Fibroblast of skin of abdomen (primary cell): Measurements from ENCODE around the gene VDR. TPM values are rescaled to one million over a fixed set of nuclear protein-coding genes. Genes with fewer than 3 reads are reported as not detected.

Experiments
- DNase-seq: peaks from one replicate; pipeline ENCODE4 v3.0.0-alpha.2; 2013
- polyA plus RNA-seq, 2 experiments: library from polyadenylated mRNA; unstranded; fragments of 120-200 nt; gene quantifications; one replicate each; pipeline ENCODE4 v1.2.1, GENCODE V29; 2013; ENCODE audit not compliant: insufficient read length in 2 of 2

VDR gene
- 22.4 TPM for polyA plus RNA-seq (2013, experiment 1 of 2; ENCODE audit: insufficient read length)
- polyA plus RNA-seq (2013, experiment 2 of 2; ENCODE audit: insufficient read length) = 21.6 TPM

DNA sequence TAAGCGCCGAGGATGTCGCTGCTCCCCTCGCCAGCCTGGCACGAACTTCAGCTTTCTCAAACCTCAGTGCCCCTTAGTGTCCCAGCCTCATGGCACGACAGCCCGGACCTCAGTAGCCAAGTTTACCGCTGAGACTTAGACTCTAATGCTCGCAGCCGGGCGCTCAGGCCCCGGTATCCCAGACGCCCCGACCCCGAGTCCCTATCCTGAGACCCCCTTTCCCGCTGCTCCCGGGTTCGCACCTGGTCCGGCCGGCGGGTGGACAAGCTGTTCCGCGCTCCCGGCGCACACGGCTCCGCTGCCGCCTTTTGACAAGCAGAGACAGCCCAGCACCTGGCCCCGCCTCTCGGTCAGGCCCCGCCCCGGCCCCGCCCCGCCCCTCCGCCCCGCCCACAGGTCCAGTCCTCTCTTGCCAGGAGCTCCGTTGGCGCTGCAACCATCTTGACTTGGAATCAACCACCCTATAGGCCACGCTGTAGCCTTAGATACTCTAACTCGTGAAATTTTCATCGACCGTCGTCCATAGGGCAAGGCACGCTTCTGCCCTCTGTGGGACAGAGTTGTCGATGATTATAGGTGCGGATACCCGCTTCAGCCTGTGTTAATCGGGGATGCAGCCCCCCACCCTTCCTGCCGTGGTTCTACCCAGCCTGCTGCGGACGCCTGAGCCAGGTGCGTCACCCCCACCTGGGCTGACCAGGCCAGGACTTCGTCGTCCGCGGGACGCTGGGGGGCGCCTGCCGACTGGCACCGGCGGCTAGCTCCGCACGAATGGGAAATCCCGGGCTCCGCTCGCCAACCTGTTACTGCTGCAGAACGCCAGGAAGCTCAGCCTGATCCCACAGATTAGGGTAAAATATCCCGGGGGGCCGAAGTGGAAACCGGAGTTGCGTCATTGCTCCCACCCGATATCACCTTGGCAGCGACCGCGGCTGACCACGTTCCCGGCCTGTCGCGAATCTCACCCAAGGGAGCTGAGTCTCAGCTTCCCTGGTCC, at the start of gene VDR:
Gene VDR (minus strand): TSS at position 282 of the 997 bp plus-strand sequence. CDS start 25,881 bp downstream, outside the sequence.
- peak; percentile 74 for DNase-seq

DNA sequence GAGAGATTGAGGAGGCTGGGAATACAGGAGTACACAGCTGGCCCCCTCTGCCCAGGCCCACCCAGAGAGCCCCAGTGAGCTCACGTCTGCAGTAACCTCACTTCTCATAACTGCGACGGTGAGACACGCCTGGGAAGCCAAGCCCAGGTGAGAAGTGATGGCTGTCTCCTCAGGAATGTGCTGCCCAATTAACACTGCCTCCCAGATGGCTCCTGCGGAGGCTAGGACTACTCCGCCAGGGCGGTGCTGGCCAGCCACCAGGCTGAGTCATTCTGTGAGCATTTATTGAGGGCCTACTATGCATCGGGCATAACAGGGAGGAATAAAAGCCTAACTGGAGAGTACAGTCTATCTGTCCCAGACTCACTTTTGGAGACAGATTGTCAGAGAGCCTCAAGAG, 49.3 kb upstream of the VDR start:
- DNase-seq = no peak

DNA sequence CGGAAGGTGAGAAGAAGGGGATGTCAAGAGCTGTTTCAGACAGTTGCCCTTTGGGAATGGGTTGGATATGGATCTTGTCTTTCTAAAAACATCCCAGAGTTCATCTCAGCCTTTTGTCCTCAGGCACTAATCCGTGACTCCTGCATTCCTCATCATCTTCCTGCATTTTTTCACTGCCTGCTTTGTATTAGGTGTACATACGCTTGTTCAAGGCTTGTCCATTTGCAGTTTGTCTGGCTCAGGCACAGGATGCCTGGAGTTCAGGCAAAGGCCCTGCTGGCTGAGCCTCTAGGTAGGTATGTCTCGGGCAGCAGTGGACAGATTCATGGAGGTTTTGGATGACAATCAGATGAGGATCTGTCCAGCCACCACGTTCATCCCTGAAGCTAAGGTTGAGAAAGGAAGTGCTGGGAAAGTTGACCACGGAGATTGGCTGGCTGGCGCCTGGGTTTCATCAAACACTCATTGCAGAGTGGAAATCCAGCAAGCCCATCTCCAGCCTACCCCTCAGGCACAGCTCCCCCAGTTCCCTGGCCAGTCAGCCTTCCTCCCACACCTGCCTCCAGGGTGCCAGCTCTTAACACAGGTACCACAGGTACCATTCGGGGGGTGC, 46.2 kb upstream of the VDR start:
- no peak for DNase-seq

DNA sequence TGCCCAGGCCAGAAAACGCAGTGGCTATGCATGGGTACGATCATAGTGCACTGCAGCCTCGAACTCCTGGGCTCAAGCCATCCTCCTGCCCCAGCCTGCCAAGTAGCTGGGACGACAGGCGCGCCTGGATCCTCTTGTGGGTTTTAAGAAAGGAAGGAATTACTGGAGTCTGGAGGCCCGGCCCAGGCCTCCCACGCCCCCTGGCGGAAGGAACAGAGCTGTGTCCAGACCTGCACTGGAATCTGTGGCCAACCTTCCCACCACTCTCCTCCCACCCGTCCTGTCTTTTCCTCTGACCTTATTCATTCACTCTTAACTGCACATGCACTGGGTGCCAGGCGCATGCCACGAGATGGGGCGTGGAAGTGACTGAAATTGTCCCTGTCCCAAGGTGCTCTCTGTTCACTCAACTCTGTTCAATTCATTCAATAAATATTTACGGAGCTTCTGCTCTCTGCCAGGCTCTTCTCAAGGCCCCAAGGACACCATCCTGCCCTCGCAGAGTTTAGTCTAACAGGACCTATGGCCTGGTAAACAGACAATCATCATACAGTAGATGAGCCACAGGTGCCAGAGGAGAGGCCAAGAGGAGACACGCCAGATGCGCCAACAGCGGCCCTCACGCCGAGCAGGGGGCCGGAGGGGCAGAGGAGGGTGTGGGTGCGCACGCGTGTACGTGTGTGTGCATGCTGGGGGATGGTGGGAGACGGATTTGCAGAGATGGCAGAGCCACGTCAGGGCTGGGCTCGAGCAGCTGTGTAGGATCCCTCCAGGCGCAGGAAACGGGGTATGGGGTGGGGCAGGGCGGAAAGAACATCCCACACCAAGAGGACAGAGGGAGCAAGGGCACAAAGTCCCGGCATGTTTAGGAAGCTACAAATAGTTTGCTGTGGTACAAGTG, 44.9 kb upstream of the VDR start:
- DNase-seq = peak; percentile 79

DNA sequence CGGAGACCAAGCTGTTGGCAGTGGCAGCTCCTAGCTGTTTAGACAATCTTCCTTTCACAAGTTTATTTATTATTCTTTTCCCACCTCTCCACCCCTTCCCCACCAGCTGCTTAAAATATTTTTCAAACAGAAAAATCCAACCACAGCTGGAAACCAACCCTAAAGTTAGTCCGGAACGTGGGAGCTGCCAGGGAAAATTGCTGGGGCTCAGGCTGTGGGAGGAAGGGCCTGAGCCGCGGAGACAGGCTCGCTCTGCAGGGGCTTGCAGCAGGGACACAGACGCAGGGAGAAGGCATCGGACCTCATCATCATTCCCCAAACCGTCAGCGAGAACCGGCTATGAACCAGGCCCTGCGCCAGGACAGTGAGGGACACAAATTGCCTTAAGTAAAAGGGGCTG, 42.5 kb upstream of the VDR start:
- no peak for DNase-seq

DNA sequence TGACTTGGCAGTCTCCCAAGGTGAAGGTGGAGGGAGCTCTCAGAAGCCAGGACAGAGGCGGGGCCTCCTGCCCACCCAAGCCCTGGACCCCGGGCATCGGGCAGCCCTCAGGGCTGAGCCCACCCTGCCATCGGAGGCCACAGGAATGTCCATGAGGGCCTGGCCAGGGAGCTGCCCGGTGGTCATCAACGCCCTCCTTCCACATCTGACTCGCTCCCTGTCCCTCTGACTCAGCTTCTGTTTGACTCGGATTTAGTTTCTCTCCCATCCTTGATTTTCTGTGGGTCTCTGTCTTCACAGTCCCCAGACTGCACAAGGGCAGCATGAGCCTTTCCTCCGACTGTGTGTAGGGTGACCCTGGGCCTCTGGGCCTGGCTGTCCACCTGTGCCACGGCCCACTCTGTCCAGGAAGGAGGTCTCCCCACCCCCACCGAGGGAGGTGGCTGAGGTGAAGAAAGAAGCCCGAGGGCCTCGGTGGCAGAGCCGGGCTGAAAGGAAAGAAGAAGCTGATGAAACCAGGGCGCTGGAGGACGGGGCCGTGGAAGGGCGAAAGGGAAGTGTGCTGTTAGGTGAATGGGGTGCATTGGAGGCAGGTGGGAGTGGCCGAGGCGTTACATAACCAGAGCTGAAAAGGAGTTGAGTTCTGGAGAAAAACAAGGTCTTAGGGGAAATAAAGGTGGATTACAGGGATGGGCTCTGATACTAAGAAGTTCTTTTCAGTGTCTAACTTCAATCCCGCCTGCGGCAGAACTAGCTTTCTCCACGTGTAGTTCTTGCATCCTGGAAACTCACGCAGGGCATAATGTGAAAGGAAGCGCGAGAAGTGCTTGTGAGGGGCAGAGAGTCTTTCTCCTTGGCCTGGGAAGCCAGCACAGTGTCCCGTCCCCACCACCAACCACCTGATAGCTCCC, 41.9 kb upstream of the VDR start:
- DNase-seq = peak; percentile 39

DNA sequence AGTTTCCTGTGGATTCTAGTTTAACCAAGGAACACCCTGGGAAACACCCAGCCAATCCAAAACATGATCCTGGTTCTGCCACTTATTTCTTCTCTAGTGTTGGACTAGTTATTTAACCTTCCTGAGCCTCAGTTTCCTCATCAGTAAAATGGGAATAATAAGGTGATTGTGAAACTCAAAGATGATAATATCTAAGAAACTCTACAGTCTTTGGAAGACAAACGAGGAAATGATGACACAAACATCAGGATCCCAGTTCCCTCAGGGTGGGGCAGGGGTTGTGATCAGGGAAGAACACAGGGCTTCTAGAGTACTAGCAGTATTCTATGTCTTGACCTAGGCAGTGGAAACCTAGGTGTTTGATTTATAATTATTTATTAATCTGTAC, 40.5 kb upstream of the VDR start:
- no peak for DNase-seq

DNA sequence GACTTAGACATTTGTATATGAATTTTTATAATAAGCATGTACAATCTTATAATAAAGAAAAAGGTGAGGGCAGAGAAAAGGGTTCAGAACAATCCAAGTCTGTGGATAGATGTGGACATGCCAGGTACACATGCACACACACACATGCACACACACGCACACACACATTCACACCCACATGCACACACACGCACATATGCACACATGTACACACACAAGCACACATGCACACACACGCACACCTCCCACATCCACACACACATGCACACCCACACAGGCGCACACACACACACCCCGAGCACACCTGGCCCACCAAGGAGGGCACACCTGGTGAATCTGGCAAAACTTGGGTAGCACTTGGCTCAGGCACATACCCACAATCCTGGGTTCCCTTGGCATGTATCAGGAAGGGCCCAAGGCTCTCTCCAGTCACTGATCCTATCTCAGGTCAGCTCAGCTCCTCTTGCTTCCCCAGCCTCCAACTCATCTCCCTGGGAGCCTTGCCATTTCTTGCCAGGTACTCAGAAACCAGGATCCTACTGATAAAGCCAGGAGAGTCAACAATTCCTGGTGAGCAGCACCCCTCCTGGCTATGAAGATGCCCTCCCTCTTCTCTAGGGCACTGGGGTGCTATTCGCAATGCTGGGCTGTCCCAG, 40.0 kb upstream of the VDR start:
- no peak for DNase-seq

DNA sequence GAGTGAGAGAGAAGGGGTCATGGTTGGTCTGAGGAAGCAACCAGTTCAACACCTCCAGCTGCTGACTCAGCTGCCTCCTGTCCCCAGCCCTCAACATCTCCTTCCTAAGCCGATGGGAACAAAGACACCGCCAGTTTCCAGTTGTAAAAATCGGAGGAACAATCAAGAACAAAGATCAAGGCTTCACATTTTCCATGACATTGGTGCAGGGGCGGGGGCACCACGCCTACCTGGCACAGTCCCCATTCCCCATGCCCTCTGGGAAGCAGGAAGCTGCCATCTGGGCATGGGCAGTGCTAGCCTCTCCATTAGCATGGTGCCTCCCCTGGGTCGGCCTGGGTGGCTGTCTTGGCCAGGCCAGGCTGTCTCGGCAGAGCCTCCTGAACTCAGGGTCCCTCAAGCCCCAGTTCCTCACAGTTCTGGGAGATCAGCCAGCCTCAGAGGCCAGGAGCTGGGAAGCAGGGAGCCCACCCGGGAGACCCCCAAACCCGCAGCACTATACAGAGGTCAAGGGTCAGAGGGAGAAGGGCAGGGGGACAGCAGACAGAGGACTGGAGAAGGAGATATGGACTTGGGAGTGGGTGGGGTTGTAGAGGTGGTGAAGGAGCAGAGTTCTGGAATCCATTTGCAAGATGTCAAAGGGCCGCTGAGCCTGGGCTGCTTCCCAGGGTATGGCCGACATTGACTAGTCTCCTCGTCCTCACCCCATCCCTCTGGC, 39.0 kb upstream of the VDR start:
- DNase-seq = no peak

DNA sequence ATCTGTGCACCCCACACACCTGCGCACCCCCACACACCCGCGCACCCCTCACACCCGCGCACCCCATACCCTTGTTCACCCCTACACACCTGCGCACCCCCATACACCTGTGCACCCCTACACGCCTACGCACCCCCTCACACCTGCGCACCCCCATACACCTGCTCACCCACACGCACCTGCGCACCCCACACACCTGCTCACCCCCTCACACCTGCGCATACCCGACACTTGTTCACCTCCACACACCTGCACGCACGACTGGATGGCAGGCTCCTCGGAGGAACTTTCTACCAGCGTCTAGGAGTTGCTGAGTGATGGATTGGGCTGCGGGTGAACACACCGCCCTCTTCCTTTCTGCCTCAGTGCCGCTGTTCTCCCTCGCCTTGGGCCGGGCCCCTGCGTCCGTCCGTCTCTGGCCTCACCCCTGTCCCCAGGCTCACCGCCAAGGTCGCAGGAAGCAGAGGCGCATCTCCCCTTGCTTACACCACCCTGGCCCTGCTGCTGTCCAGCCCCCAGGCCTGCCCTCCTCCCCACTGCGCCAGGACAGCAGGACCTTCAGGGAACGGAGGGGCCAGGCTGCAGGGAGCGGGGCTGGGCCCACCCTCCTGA, 37.9 kb upstream of the VDR start:
- no peak for DNase-seq

DNA sequence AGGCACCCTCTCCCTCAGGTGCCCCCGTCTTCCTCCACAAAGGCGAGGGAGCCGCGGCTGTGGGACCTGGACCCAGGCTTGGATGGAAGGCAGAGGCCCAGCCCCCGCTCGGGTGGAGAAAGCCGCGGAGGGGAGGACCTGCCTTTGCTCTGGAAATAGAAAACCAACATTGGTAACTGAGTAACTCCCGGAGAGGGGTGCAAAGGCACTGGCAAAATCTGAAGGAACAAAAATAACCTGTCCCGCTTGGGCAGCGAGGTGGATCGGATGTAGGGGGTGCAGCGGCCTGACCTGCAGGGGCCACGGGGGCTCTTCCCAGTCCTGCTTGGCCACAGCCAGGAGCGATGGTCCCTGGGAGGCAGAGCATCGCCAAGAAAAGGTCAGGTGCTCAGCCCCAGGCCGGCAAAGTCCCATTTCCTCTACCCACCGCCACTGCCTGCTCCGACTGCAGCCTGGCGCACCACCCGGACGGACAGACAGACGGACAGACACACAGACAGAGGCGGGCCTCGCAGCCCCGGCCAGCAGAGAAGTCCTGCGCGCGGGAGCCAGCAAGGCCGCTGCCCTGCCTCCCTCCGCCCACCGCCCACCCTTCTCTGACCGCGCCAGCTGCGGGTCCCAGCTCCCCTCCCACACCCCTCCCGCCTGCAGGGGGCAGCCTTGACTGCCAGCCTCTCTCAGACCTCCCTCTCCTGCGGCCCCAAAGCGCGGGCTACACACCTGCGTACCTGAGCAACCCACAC, 37.2 kb upstream of the VDR start:
- no peak for DNase-seq

DNA sequence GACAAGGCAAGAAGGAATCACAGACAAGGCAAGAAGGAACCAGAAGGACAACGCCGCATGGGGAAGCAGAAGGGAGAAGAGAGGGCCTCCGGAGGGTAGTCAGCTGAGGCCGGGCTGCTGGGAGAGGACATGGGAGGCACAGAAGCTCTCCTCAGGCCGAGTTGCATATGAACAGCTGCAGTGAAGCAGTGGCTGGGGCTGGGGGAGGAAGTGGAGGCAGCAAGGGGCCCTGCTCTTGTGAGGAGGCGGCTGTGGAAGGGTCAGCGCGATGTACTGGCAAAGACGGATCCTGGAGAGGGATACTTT, 36.6 kb upstream of the VDR start:
- DNase-seq = no peak

DNA sequence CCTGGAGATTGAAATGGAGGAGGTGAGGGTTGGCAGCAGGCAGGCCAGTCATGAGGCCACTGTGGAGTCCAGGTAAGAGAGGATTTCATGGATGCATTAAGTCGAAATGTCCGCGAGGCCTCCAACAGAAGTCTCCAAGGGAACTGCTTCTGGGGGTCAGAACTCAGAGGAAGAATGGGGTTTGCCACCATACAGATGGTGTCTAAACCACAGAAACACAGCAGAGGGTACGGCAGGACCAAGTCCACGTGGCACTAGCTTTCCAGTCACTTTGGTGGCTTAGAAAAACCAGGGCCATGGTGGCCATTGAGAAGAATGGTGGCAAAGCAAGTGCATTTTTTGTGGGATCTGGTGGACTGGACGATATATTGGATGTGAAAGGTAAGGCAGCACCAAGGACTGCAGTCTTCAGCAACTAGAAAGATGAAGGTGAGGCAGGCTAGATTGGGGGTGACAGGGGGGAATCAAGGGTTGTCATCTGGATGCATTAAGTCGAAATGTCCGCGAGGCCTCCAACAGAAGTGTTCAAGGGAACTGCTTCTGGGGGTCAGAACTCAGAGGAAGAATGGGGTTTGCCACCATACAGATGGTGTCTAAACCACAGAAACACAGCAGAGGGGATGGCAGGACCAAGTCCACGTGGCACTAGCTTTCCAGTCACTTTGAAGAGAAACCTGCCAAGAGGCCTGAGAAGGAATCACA, 36.1 kb upstream of the VDR start:
- DNase-seq = no peak

DNA sequence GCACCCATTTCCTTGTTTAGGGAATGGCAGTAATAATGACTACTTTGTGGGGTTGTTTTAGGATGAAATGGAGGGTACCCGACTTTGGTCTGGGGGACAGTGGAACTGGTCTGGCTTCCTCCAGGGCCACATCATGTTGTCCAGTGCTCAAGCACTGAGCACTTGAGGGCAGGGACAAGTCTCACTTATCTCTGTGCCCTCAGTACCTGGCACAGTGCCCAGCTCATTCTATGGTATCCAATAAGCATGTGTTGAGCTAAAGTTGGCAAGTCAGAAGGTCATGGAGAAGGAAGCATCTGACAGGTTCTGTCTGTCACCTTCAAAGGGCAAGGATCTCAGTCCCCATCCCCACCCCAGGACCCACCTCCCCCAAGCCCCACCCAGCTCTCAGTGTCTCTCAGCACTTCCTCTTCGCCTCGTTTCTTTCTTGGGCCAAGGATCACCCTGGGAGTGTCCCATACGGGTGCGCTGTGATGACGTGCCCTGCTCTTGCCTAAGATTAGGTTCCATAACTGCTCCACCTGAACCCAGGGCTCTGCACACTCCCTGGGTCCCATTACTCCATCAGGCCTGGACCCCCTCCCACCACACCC, 34.3 kb upstream of the VDR start:
- no peak for DNase-seq

DNA sequence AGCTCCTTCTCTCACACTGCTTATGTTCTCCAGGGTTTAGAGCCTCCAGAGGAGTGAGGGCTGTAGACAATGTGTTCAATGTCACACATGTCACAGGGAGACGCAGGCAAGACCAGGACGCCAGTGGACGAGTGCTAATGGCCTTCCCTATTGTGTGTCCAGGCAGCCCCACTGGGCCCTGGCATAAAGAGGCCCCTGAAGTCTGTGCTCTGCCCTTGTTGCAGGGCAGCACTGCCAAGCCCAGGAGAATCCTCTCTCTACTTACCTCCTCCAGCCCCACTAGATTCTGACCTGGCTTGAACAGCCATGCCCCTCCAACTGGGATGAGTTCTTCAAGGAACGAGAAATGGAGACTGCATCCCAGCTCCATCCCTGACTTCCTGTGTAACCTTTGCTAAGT, 33.8 kb upstream of the VDR start:
- no peak for DNase-seq

DNA sequence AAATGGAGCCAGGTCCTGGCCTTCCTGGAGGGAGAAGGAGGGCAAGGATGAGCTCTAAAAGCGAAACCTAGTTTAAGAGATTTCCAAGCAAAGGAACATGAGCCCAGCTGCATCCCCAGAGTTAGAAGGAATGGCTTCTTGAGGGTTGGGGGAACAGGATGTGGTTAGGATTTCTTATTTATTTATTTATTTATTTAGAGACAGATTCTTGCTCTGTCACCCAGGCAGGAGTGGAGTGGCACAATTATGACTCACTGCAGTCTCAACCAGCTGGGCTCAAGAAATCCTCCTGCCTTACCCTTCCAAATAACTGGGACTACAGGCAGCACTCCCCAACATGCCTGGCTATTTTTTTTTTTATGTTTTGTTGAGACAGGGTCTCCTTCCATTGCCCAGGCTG, 33.3 kb upstream of the VDR start:
- DNase-seq = peak; percentile 57

DNA sequence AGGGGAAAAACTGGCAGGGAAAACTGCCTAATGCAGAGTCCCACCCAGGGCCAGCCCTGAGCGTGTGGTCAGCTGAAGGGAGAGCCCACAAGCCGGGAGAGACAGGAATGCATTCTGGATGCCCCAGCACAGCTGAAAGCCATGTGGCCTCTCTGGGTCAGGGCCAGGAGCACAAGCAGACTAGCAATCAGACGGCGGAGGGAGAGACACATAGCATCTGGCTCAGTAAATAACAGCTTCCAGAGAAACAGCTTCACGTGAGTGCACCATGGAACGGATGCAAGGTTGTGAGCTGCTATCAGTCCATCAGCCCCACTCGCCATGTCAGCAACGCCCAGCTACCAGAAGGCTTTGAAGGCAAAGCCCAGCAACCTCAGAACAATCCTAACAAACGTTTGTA, 30.4 kb upstream of the VDR start:
- peak; percentile 88 for DNase-seq

DNA sequence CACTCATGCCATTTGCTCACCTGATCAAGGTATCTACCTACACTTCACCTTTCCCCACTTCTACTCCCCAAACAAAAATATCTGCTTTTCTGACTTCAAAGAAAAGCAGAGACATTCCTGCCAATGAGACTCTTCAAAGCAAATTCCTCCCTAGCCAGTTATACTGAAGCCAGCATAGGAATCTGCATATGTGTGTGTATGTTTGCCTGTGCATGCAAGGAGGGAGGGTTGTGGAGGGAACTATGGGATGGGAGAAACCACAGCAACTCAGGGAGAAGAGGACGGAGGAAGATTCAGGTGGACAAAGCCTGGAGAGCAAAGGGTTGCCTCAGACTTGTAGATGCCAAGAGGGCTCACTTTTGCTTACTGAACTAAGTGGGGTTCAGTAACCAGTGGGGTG, 26.4 kb upstream of the VDR start:
- DNase-seq = no peak
